Measurements from ENCODE around the gene CTBS. TPM values are rescaled to one million over a fixed set of nuclear protein-coding genes. Genes with fewer than 3 reads are reported as not detected.

Gene CTBS
- total and polyA plus RNA-seq, 2 of the 13 experiments (the other 11 are each of a cell fraction or from before 2014, with no cell fraction given), result 4.7 to 12.4 TPM

- 0 out of 2 replicates have a peak, but pooled peaks have one; percentile 47 for TF ChIP-seq E2F1 (CRISPR knock-in tag; IDR thresholded peaks at IDR 0.05)
- TF ChIP-seq RFXAP (CRISPR knock-in tag; IDR thresholded peaks at IDR 0.05; ENCODE audit: borderline replicate concordance), result no peak
- TF ChIP-seq HNF4G (IDR thresholded peaks at IDR 0.05; ENCODE audit: borderline replicate concordance, low read depth, low read length), result no peak
- no peak; the same call in 1 of the 2 replicates for TF ChIP-seq HNF4G (CRISPR knock-in tag; IDR thresholded peaks at IDR 0.05; ENCODE audit: borderline replicate concordance, low read depth)
- TF ChIP-seq ZNF235 (CRISPR knock-in tag; IDR thresholded peaks at IDR 0.05; ENCODE audit: borderline replicate concordance), result no peak
- no peak for TF ChIP-seq ZNF83 (CRISPR knock-in tag; IDR thresholded peaks at IDR 0.05; ENCODE audit: borderline replicate concordance)
- TF ChIP-seq KLF16 (CRISPR knock-in tag; IDR thresholded peaks at IDR 0.05), result 0 out of 4 replicates have a peak, but pooled peaks of 1 of the 2 experiments have one; percentile 7
- TF ChIP-seq SUZ12 (IDR thresholded peaks at IDR 0.05; ENCODE audit: low read depth, low read length), result no peak
- 0 out of 2 replicates have a peak, but pooled peaks have one; percentile 0 for TF ChIP-seq FOXP4 (CRISPR knock-in tag; IDR thresholded peaks at IDR 0.05)
- 0 out of 2 replicates have a peak, but pooled peaks have one; percentile 3 for TF ChIP-seq NFKBIZ (CRISPR knock-in tag; IDR thresholded peaks at IDR 0.05)
- TF ChIP-seq RBM39 (IDR thresholded peaks at IDR 0.05; ENCODE audit: low read depth, low read length, poor library complexity, severe bottlenecking), result no peak
- TF ChIP-seq, protein P1, sequence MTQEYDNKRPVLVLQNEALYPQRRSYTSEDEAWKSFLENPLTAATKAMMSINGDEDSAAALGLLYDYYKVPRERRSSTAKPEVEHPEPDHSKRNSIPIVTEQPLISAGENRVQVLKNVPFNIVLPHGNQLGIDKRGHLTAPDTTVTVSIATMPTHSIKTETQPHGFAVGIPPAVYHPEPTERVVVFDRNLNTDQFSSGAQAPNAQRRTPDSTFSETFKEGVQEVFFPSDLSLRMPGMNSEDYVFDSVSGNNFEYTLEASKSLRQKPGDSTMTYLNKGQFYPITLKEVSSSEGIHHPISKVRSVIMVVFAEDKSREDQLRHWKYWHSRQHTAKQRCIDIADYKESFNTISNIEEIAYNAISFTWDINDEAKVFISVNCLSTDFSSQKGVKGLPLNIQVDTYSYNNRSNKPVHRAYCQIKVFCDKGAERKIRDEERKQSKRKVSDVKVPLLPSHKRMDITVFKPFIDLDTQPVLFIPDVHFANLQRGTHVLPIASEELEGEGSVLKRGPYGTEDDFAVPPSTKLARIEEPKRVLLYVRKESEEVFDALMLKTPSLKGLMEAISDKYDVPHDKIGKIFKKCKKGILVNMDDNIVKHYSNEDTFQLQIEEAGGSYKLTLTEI (CRISPR knock-in tag; conservative IDR thresholded peaks at IDR 0.05), result no peak
- TF ChIP-seq KDM2A (CRISPR knock-in tag; IDR thresholded peaks at IDR 0.05; ENCODE audit: borderline replicate concordance, low read depth), result no peak
- no peak for TF ChIP-seq FOXM1 (CRISPR knock-in tag; IDR thresholded peaks at IDR 0.05)
- TF ChIP-seq ZBTB39 (CRISPR knock-in tag; IDR thresholded peaks at IDR 0.05), result no peak
- no peak for TF ChIP-seq ZNF350 (CRISPR knock-in tag; IDR thresholded peaks at IDR 0.05; ENCODE audit: borderline replicate concordance, low read depth)
- no peak for TF ChIP-seq ZBTB33 (CRISPR knock-in tag; IDR thresholded peaks at IDR 0.05)
Observed at GRCh38 chr1:84505493-84506001, 68.7 kb downstream of the CTBS start (continued).

All from HepG2 (cell line).